ENCODE data around the gene TSPAN11.

TSPAN11 gene

DNA sequence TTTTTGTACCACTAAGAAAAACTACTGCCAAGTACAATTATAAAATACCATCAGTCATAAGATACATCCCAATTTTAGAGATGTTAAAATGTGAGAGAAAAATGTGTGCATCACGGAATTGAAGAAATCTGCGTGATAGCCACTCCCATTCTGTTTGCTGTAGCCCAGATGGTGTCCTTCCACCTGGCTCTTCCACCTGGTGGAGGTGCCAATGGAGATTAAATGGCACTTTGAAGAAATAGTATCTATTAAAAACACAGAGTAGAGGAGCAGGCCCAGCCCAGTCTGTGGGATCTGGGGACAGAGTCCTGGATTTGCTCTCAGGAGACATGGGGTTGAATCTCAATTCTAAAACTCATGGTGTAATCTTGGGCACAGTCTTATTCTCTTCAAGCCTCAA, 35.5 kb downstream of the TSPAN11 start:
- no peak for DNase-seq

- DNase-seq: no peak
These were observed 37.4 kb downstream of the TSPAN11 start for GRCh38 chr12:30963709-30964564.

- DNase-seq: no peak
These were observed 38.5 kb downstream of the TSPAN11 start for GRCh38 chr12:30964896-30965612.

GRCh38 chr12:30965613-30965985, 39.1 kb downstream of the TSPAN11 start:
- no peak for DNase-seq

DNA sequence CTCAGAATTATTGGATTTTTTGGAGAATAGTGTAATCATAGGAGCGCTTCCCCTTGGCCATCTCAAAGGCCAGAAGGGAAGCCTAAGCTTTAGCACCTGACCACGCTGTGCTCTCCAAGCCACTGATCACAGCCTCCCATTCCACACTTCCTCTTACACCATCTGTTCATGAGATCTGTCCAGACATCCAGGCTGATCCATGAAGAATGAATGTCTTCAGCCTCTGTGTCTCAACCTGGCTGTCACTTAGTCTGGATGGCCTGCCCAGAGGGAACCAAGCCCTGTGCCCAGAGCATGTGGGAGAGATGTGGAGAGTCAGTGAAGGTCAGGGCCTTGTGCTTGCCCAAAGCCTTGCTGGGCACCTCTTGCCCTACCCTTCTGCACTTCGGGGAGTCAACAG, 40.5 kb downstream of the TSPAN11 start:
- DNase-seq: no peak

DNA sequence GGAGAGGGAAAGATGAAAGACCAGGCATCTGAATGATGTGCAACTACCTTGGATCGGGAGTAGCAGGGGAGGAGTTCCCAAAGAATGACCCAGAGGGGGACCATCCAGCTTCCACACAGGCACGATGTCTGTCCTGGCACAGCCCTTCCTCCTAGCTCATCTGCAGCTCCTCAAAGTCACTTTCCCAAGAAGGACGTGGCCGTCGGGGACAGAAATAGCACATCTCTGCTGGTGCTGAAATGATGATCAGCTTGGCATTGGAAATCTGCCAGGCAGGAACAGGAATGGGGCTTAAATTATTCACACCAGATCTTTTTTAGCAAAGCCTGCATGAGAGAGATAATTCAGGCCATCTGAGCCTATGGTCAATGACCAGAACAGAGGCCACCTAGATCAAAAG, 41.7 kb downstream of the TSPAN11 start:
- no peak for DNase-seq

DNA sequence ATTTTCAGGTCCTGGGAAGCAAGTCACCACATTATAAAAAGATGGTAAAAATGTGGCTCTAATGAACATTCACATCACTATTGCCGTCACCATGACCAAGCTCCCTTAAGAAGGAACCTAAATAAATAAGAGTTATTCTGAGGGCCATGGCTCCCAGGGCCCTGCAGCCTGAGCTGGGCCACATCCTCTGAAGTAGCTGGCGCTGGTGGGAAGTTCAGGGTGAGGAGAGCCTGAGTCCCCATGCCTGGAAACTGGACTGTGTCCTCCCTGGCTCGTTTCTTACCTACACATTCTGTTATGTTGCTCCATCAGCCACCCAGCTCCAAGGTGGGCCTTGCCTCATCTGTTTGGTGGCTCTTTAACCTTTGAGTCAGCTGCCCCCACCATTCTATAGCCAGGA, 42.5 kb downstream of the TSPAN11 start:
- no peak for DNase-seq

GRCh38 chr12:30969606-30970395, 43.3 kb downstream of the TSPAN11 start:
- no peak for DNase-seq

DNA sequence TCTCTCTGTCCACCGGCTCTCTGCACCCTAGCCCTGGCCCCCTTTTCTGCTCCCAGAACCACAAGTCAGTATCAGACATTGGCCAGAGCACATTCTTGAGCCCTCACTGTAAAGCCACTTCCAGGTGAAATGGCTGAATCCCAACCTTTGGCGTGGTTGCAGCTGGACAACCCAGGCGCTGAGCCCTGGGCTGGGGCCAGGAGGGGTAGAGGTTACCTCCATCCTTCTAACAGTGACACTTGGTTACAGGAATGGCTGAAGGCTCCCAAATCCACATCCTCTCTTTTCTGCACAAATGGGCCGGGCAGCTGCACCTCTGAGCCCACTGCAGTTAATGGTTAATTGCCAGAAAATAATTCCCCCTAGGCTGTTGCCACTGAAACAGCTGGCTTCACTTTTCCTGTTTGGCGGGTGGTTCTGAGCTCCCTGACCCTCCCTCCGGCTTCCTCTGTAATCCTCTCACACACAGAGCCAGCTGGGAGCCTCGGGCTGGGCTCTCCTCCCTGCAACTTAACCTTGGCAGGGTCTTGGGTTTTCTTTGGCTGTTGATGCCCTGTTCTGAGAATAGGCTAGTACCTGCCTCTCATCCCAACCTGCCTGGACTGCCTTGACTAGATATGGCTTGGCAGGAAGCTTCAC, 44.1 kb downstream of the TSPAN11 start:
- DNase-seq: no peak

DNA sequence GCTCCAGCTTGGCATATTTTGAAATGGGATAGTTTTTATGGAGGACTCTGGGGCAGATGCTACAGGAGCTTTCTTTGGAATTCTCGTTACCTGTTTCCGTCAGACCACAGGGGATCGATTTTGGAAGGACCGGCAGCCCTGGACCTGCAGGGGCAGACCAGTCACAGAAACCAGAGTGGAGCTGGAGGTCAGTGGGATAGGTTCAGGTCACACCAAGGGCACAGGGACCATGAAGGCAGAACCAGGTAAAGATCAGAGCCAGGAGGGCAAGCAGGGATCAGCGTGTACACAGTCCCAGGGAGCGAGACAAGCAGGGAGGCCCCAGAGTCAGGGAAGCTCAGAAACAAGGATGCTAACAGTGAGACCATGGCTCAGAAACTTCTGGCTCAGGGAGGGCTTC, 45.5 kb downstream of the TSPAN11 start:
- DNase-seq: no peak

DNA sequence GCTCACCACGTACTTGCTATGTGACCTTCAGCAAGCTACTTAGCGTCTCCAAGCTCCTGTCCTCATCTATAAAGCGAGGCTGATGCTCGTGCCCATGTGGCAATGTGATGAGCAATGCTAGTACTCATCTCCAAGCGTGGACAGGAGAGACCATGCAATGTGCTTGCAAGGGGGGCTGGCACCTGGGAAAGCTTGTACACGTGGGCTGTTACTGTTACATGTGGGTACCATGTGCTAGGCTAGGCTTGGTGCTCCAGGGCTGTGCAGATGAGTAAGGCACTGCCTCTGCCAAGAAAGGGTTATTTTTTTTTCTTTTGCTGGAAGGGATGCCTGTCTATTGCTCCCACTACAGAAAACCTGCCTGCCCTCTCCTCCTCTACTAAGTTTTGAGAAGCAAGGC, 46.6 kb downstream of the TSPAN11 start:
- DNase-seq: no peak

- no peak for DNase-seq
These were observed 47.3 kb downstream of the TSPAN11 start for GRCh38 chr12:30973830-30974229.

DNA sequence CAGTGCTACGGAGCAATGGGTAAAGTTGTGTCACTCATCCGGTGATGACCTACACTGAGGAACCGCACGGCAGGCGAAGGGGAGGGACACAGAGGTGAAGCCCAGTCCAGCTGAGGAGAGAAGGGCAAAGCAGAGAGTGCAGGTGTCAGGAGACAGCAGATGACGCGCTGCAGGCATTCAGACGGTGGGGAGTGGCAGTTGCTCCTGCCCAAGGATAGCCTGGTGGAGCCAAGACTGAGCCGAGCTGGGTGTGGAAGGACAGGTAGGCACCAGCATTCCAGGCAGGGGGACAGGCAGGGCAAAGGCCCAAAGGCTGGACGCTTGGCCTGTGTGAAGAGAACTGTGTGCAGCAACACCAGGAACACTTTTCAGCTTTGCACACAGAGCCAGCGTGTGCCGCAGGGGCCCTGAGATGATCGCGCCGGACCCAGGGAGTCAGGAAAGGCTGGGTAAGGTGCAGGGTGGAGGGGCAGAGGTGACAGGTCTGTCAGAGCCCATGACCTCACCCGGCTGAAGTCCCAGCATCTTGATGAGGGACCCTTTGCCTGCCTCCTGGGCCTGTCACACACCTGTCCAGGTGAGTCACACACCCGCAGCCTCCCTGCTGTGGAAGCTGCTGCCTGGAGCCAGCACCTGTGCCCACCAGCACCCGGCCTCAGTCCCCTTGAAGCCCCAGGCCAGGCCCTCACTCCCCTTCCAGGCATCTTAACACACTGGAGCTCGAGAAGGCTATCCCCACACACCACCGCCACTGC, 48.4 kb downstream of the TSPAN11 start:
- no peak for DNase-seq

DNA sequence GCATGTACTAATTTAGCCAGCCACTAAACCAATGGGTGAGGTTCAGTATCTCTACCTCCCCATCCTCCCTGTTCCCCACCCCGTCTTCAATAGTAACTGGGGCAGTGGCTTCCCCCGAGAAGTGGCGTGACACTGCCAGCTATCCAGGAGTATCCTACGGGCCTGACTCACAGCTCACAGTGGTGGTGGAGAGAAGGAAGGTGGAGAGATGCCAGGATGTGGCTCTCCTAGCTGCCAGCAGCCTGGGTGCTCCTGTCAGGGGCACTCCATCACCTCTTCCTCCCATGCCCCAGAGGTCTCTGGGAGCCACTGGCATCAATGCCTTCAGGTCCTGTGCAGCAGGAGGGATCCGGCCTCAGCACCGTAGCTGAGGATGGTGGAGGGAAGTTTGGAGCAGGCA, 49.0 kb downstream of the TSPAN11 start:
- DNase-seq: no peak

DNA sequence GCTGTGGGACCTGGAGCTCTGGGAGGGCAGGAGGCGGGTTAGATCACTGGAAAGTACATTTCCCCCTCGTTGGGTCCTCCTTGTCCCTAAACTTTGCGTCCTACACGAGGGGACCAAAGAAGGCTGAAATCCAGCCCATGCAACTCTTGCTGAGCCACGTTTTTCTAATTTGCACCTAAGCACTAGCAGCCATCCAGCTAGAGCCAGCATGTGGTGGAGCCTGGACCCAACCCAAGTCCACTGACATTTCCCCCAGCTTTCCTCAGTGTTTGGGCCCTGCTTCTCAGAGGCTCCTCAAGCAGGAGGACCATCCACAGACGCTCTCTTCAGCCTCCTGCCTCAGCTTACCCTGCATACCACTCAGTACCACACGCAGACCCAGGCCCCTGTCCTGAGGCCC, 49.7 kb downstream of the TSPAN11 start:
- no peak for DNase-seq

DNA sequence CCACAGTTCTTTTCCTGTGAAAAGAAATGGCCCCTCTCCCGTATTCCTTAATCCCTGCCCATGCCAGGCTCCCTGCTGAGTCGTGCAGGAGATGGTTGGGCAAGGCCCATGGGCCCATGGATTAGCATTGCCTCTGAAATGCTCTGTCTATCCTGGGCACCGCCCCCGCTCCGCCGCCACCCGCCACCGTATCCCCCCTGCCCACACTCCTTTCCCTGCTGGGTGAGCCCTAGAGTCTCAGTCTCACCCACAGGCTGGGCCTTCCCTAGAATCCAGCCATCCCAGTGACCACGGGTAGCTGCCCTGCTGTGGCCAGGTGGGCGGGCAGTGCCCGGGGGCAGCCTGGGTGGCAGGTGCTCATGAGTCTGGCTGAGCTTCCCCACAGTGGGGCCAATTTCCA, 50.6 kb downstream of the TSPAN11 start:
- DNase-seq: no peak

GRCh38 chr12:30977537-30978349, 51.2 kb downstream of the TSPAN11 start:
- DNase-seq: no peak

DNA sequence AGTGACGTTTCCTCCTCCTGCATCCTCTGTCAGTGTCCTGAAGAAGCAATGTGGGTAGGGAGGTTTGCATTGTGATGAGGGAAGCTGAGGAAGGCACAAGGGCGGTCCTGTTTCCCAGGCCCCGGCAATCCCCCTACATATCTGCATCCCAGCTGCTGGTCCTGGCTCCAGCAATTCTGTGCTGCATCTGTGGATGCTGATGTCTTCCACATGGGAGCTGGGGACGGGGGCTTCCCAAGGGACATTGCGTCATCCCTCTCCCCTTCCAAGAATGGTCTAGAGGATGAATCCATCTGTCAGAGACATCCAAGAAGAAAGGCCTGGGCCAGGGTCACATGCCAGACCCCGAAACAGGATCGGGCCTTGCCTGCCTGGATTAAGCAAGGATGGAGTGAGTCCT, 52.1 kb downstream of the TSPAN11 start:
- DNase-seq: no peak

GRCh38 chr12:30979371-30980259, 53.1 kb downstream of the TSPAN11 start:
- DNase-seq: no peak

DNA sequence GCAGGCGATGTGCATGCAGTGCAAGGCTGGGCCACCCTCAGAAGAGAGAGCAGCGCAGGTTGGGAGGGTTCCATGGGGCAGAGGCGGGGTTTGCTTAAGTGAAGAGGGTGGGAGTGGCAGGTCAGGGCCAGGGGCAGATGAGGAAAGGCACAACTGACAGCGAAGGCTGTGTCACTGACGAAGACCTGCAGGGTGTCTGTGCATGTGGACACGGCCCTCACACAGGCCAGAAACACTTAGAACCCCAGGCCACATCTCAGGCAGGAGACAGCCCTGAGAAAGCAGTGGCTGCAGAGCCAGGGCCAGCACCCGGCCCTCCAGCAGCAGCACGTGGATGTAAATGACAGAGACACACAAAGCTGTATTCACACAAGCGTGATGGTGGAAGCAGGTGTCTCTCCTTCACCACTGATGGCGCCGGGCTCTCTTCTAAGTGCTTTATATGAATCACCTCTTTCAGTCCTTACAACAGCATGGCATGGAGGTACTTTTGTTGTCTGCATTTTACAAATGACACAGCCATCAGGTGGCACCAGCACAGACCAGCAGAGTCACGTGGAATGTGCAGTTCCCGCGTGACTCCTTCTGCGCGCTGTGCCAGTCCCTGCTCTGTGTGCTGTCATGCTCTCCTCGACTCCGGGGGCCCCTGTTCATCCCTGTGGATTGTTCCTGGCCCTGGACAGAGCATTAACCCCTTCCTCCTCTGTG, 54.6 kb downstream of the TSPAN11 start:
- no peak for DNase-seq
